CD8-positive, alpha-beta memory T cell (primary cell): ENCODE measurements around the gene KIAA1958. TPM values are rescaled to one million over a fixed set of nuclear protein-coding genes. Genes with fewer than 3 reads are reported as not detected.
A peak's percentile ranks its signal among the peaks of the same experiment; 100 is the strongest.

Experiments used
- CTCF ChIA-PET: fragments of 350-600 bp; sonication (Branson Sonifier 250); formaldehyde crosslinking; loops from one replicate; lab custom pipeline; 2021; ENCODE audit warnings: antibody characterized with exemption; lab: Charles Lee
- POLR2A ChIA-PET: fragments of 350-600 bp; sonication (Branson Sonifier 250); formaldehyde crosslinking; loops from one replicate; lab custom pipeline; 2021; ENCODE audit warnings: antibody characterized with exemption; lab: Charles Lee
- DNase-seq, 5 donors: peaks; one replicate each; pipeline versions ENCODE4 v3.0.0 to v3.0.0-alpha.2; 2020 to 2022; ENCODE audit warnings: mixed read lengths in 1 of 5
- H3K27ac ChIP-seq: one replicate; pipeline ENCODE4 v1.7.0; 2013; ENCODE audit warnings: low read depth, mild to moderate bottlenecking, low read length, moderate library complexity
- H3K27me3 ChIP-seq: 2 replicates; pipeline ENCODE4 v1.7.0; 2013; ENCODE audit warnings: low read length, mild to moderate bottlenecking; ENCODE audit not compliant: insufficient read depth, poor library complexity, severe bottlenecking
- H3K36me3 ChIP-seq: 2 replicates; pipeline ENCODE4 v1.7.0; 2013; ENCODE audit warnings: mild to moderate bottlenecking, low read length, moderate library complexity; ENCODE audit not compliant: insufficient read depth
- H3K4me1 ChIP-seq: 2 replicates; pipeline ENCODE4 v1.7.0; 2013; ENCODE audit warnings: mild to moderate bottlenecking, low read length, moderate library complexity; ENCODE audit not compliant: insufficient read depth
- H3K4me3 ChIP-seq: 2 replicates; pipeline ENCODE4 v1.7.0; 2013; ENCODE audit warnings: mild to moderate bottlenecking, low read length
- H3K9me3 ChIP-seq: 2 replicates; pipeline ENCODE4 v1.7.0; 2013; ENCODE audit warnings: mild to moderate bottlenecking, low read length
- H3K27ac Mint-ChIP-seq, 8 donors: one replicate each; pipeline ENCODE4 v1.8.0; 2020 to 2021; ENCODE audit warnings: mixed read lengths in 8 of 8, mild to moderate bottlenecking in 6 of 8, inconsistent platforms in 3 of 8, moderate library complexity in 3 of 8
- H3K27me3 Mint-ChIP-seq, 2 donors: one replicate each; pipeline ENCODE4 v1.8.0; 2020 to 2021; ENCODE audit warnings: mixed read lengths in 2 of 2, mild to moderate bottlenecking in 1 of 2, moderate library complexity in 1 of 2
- H3K36me3 Mint-ChIP-seq, 3 donors: one replicate each; pipeline ENCODE4 v1.8.0; 2020 to 2021; ENCODE audit warnings: mixed read lengths in 3 of 3, inconsistent platforms in 1 of 3, mild to moderate bottlenecking in 1 of 3
- H3K4me1 Mint-ChIP-seq, 3 donors: one replicate each; pipeline ENCODE4 v1.8.0; 2020 to 2021; ENCODE audit warnings: mixed read lengths in 3 of 3, inconsistent platforms in 1 of 3, mild to moderate bottlenecking in 1 of 3
- H3K4me3 Mint-ChIP-seq, 7 donors: one replicate each; pipeline ENCODE4 v1.8.0; 2020 to 2021; ENCODE audit warnings: mixed read lengths in 7 of 7, mild to moderate bottlenecking in 6 of 7, moderate library complexity in 4 of 7, inconsistent platforms in 2 of 7
- H3K9me3 Mint-ChIP-seq, 5 donors: one replicate each; pipeline ENCODE4 v1.8.0; 2020 to 2022; ENCODE audit warnings: mixed read lengths in 5 of 5, mild to moderate bottlenecking in 3 of 5, moderate library complexity in 2 of 5, inconsistent platforms in 1 of 5
- polyA plus RNA-seq: library from polyadenylated mRNA; unstranded; fragments of 300-500 nt; fragmentation: Illumina TruSeq; gene quantifications from one replicate; pipeline ENCODE4 v1.2.3, GENCODE V29; 2021
- total RNA-seq, 2 experiments: library from RNA; stranded (reverse); gene quantifications; one replicate each; pipeline ENCODE4 v1.2.3, GENCODE V29; 2021

The KIAA1958 gene
- total and polyA plus RNA-seq, 3 experiments from 2014 or later, result 2.4 to 6.7 (median 6.4) TPM

GRCh38 chr9:112604790-112605189 lies 118.2 kb downstream of the KIAA1958 start:
- Histone ChIP-seq H3K4me3 (no peak overlapping the region), H3K27me3 (no peaks in the 10 kb centered on the region), H3K9me3 (no peaks in the 10 kb centered on the region), H3K4me1 (no peaks in the 10 kb centered on the region), H3K36me3 (no peaks in the 10 kb centered on the region), H3K27ac (no peak overlapping the region)
- H3K9me3 Mint-ChIP-seq, result no peaks in the 10 kb centered on the region
- H3K36me3 Mint-ChIP-seq, result peaks cover 0 to 1% (median 0%) of the 10 kb centered on the region in 3 donors
- H3K4me3 Mint-ChIP-seq, result no peak overlapping the region
- no peaks in the 10 kb centered on the region for H3K4me1 Mint-ChIP-seq
- ChIA-PET CTCF (no interaction called here), POLR2A (no interaction called here)
- H3K27me3 Mint-ChIP-seq, result peaks cover 0 to 4% of the 10 kb centered on the region in 2 donors
- H3K27ac Mint-ChIP-seq, result no peak overlapping the region
- DNase-seq, result no peak

- no peak overlapping the region for H3K4me3 Mint-ChIP-seq
- no peaks in the 10 kb centered on the region for H3K9me3 Mint-ChIP-seq
- CTCF ChIA-PET, result no interaction called here
- DNase-seq, result no peak
- Histone ChIP-seq H3K27me3 (no peaks in the 10 kb centered on the region), H3K4me3 (no peak overlapping the region), H3K36me3 (no peaks in the 10 kb centered on the region), H3K4me1 (no peaks in the 10 kb centered on the region), H3K27ac (no peak overlapping the region), H3K9me3 (no peaks in the 10 kb centered on the region)
- H3K4me1 Mint-ChIP-seq, result no peaks in the 10 kb centered on the region
- peaks cover 0 to 1% (median 0%) of the 10 kb centered on the region in 3 donors for H3K36me3 Mint-ChIP-seq
- no peak overlapping the region for H3K27ac Mint-ChIP-seq
- peaks cover 0 to 4% of the 10 kb centered on the region in 2 donors for H3K27me3 Mint-ChIP-seq
- POLR2A ChIA-PET, result no interaction called here
Observed at GRCh38 chr9:112605518-112605917, 118.9 kb downstream of the KIAA1958 start.

GRCh38 chr9:112605963-112606699 lies 119.5 kb downstream of the KIAA1958 start:
- H3K4me1 ChIP-seq, result no peaks in the 10 kb centered on the region
- no peak overlapping the region for H3K4me3 Mint-ChIP-seq
- no peak overlapping the region for H3K27ac ChIP-seq
- DNase-seq, result no peak
- no peaks in the 10 kb centered on the region for H3K27me3 ChIP-seq
- no peak overlapping the region for H3K4me3 ChIP-seq
- H3K4me1 Mint-ChIP-seq, result no peaks in the 10 kb centered on the region
- H3K36me3 ChIP-seq, result no peaks in the 10 kb centered on the region
- H3K27ac Mint-ChIP-seq, result no peak overlapping the region
- H3K9me3 Mint-ChIP-seq, result no peaks in the 10 kb centered on the region
- H3K36me3 Mint-ChIP-seq, result peaks cover 0 to 1% (median 0%) of the 10 kb centered on the region in 3 donors
- no peaks in the 10 kb centered on the region for H3K9me3 ChIP-seq
- H3K27me3 Mint-ChIP-seq, result peaks cover 0 to 4% of the 10 kb centered on the region in 2 donors
- POLR2A ChIA-PET, result no interaction called here
- CTCF ChIA-PET, result no interaction called here

GRCh38 chr9:112608851-112609250 lies 122.2 kb downstream of the KIAA1958 start:
- DNase-seq, result no peak
- POLR2A ChIA-PET, result no interaction called here
- Mint-ChIP-seq H3K27ac (no peak overlapping the region), H3K36me3 (peaks cover 0 to 1% (median 0%) of the 10 kb centered on the region in 3 donors), H3K4me1 (no peaks in the 10 kb centered on the region), H3K27me3 (peaks cover 0 to 4% of the 10 kb centered on the region in 2 donors), H3K4me3 (no peak overlapping the region), H3K9me3 (no peaks in the 10 kb centered on the region)
- H3K27ac ChIP-seq, result no peak overlapping the region
- H3K4me1 ChIP-seq, result no peaks in the 10 kb centered on the region
- no peaks in the 10 kb centered on the region for H3K27me3 ChIP-seq
- H3K4me3 ChIP-seq, result no peak overlapping the region
- CTCF ChIA-PET, result no interaction called here
- no peaks in the 10 kb centered on the region for H3K36me3 ChIP-seq
- H3K9me3 ChIP-seq, result no peaks in the 10 kb centered on the region

- no peak overlapping the region for H3K4me3 ChIP-seq
- no peak overlapping the region for H3K4me3 Mint-ChIP-seq
- no peak overlapping the region for H3K27ac ChIP-seq
- POLR2A ChIA-PET, result no interaction called here
- no peaks in the 10 kb centered on the region for H3K36me3 ChIP-seq
- H3K9me3 ChIP-seq, result no peaks in the 10 kb centered on the region
- CTCF ChIA-PET, result no interaction called here
- peak overlapping the region in 1 of 8 donors; percentile 50 for H3K27ac Mint-ChIP-seq
- peaks cover 7 to 14% (median 12%) of the 10 kb centered on the region in 3 donors for H3K4me1 Mint-ChIP-seq
- peaks cover 0 to 2% (median 1%) of the 10 kb centered on the region in 3 donors for H3K36me3 Mint-ChIP-seq
- no peaks in the 10 kb centered on the region for H3K4me1 ChIP-seq
- H3K27me3 Mint-ChIP-seq, result no peaks in the 10 kb centered on the region
- no peaks in the 10 kb centered on the region for H3K9me3 Mint-ChIP-seq
- DNase-seq, result no peak
- H3K27me3 ChIP-seq, result no peaks in the 10 kb centered on the region
Observed at GRCh38 chr9:112615584-112616266, 129.1 kb downstream of the KIAA1958 start.

GRCh38 chr9:112617371-112617770 lies 130.7 kb downstream of the KIAA1958 start:
- ChIA-PET POLR2A (no interaction called here), CTCF (no interaction called here)
- Mint-ChIP-seq H3K4me1 (peaks cover 7 to 14% (median 12%) of the 10 kb centered on the region in 3 donors), H3K27me3 (no peaks in the 10 kb centered on the region), H3K36me3 (peaks cover 0 to 2% (median 1%) of the 10 kb centered on the region in 3 donors), H3K27ac (no peak overlapping the region), H3K4me3 (no peak overlapping the region), H3K9me3 (no peaks in the 10 kb centered on the region)
- H3K4me1 ChIP-seq, result no peaks in the 10 kb centered on the region
- H3K27me3 ChIP-seq, result no peaks in the 10 kb centered on the region
- no peaks in the 10 kb centered on the region for H3K9me3 ChIP-seq
- no peak for DNase-seq
- no peak overlapping the region for H3K27ac ChIP-seq
- no peaks in the 10 kb centered on the region for H3K36me3 ChIP-seq
- H3K4me3 ChIP-seq, result no peak overlapping the region

- CTCF ChIA-PET, result no interaction called here
- H3K4me1 ChIP-seq, result no peaks in the 10 kb centered on the region
- POLR2A ChIA-PET, result no interaction called here
- H3K4me1 Mint-ChIP-seq, result peaks cover 7 to 14% (median 12%) of the 10 kb centered on the region in 3 donors
- H3K4me3 Mint-ChIP-seq, result no peak overlapping the region
- H3K27ac ChIP-seq, result no peak overlapping the region
- H3K4me3 ChIP-seq, result no peak overlapping the region
- no peak overlapping the region for H3K27ac Mint-ChIP-seq
- no peaks in the 10 kb centered on the region for H3K9me3 ChIP-seq
- no peaks in the 10 kb centered on the region for H3K27me3 ChIP-seq
- H3K36me3 Mint-ChIP-seq, result peaks cover 0 to 2% (median 1%) of the 10 kb centered on the region in 3 donors
- H3K36me3 ChIP-seq, result no peaks in the 10 kb centered on the region
- H3K9me3 Mint-ChIP-seq, result no peaks in the 10 kb centered on the region
- DNase-seq, result no peak
- no peaks in the 10 kb centered on the region for H3K27me3 Mint-ChIP-seq
Observed at GRCh38 chr9:112618385-112619009, 131.9 kb downstream of the KIAA1958 start.

- no peaks in the 10 kb centered on the region for H3K9me3 ChIP-seq
- H3K36me3 ChIP-seq, result no peaks in the 10 kb centered on the region
- Mint-ChIP-seq H3K27ac (no peak overlapping the region), H3K4me1 (peaks cover 4 to 7% (median 6%) of the 10 kb centered on the region in 3 donors), H3K27me3 (no peaks in the 10 kb centered on the region), H3K9me3 (no peaks in the 10 kb centered on the region), H3K4me3 (no peak overlapping the region), H3K36me3 (peaks cover 0 to 2% (median 1%) of the 10 kb centered on the region in 3 donors)
- no peaks in the 10 kb centered on the region for H3K4me1 ChIP-seq
- ChIA-PET CTCF (interaction anchor here (1.4 kb wide), 1 partner anchor 10 kb away, joined by 3 read pairs; no protein-coding TSS in a partner anchor), POLR2A (no interaction called here)
- no peak overlapping the region for H3K27ac ChIP-seq
- H3K4me3 ChIP-seq, result no peak overlapping the region
- DNase-seq, result no peak
- no peaks in the 10 kb centered on the region for H3K27me3 ChIP-seq
Observed at GRCh38 chr9:112620388-112620787, 133.8 kb downstream of the KIAA1958 start.
